Keratinocyte (primary cell): ENCODE results near the gene PGM1. TPM values are rescaled to one million over a fixed set of nuclear protein-coding genes. Genes with fewer than 3 reads are reported as not detected.

Experiments used
- DNase-seq: peaks from one replicate; pipeline ENCODE4 v3.0.0-alpha.2; 2011; ENCODE audit warnings: low read depth, missing footprints, low spot score
- FAIRE-seq: peaks from 2 replicates; lab custom pipeline; 2011; peaks lifted over from hg19 to GRCh38; lab: Jason Lieb, UNC
- H2AFZ ChIP-seq: 2 replicates; pipeline ENCODE4 v1.6.0; 2012; ENCODE audit warnings: low read length, control low read depth, inconsistent platforms; ENCODE audit not compliant: control insufficient read depth
- H3K27ac ChIP-seq: 2 replicates; pipeline ENCODE4 v1.5.1; 2011; ENCODE audit warnings: low read length; ENCODE audit not compliant: control insufficient read depth, insufficient read depth
- H3K27me3 ChIP-seq: 3 replicates; pipeline ENCODE4 v1.6.0; 2011; ENCODE audit warnings: low read length; ENCODE audit not compliant: control insufficient read depth, insufficient read depth; ENCODE audit errors: extremely low read depth
- H3K36me3 ChIP-seq, 2 experiments: 2 replicates in 1 of 2; 3 replicates in 1 of 2; pipeline ENCODE4 v1.5.1; 2011; ENCODE audit warnings: low read length in 2 of 2, mild to moderate bottlenecking in 1 of 2; ENCODE audit not compliant: control insufficient read depth in 2 of 2, insufficient read depth in 2 of 2; ENCODE audit errors: extremely low read depth in 1 of 2
- H3K4me1 ChIP-seq: 3 replicates; pipeline ENCODE4 v1.5.1; 2011; ENCODE audit warnings: low read length; ENCODE audit not compliant: control insufficient read depth, insufficient read depth; ENCODE audit errors: extremely low read depth
- H3K4me2 ChIP-seq: 3 replicates; pipeline ENCODE4 v1.6.0; 2011; ENCODE audit warnings: low read depth, low read length; ENCODE audit not compliant: control insufficient read depth, insufficient read depth; ENCODE audit errors: extremely low read depth
- H3K4me3 ChIP-seq, 3 experiments: fragments of 200-600 bp in 1 of 3; sonication (generic) in 1 of 3; 2 replicates in 2 of 3; 3 replicates in 1 of 3; pipeline ENCODE4 v1.5.1; 2011 to 2016; ENCODE audit warnings: low read length in 3 of 3, mild to moderate bottlenecking in 3 of 3, control low read depth in 2 of 3, inconsistent platforms in 1 of 3, low read depth in 1 of 3, mixed read lengths in 1 of 3, mixed run types in 1 of 3, moderate library complexity in 1 of 3; ENCODE audit not compliant: control insufficient read depth in 2 of 3, insufficient read depth in 2 of 3; ENCODE audit errors: extremely low read depth in 1 of 3
- H3K79me2 ChIP-seq: 2 replicates; pipeline ENCODE4 v1.6.0; 2012; ENCODE audit warnings: low read length; ENCODE audit not compliant: control insufficient read depth, insufficient read depth
- H3K9ac ChIP-seq: 3 replicates; pipeline ENCODE4 v1.6.0; 2011; ENCODE audit warnings: low read length; ENCODE audit not compliant: control insufficient read depth, insufficient read depth; ENCODE audit errors: extremely low read depth
- H3K9me1 ChIP-seq: 3 replicates; pipeline ENCODE4 v1.6.0; 2011; ENCODE audit warnings: low read length; ENCODE audit not compliant: control insufficient read depth, insufficient read depth; ENCODE audit errors: extremely low read depth
- H3K9me3 ChIP-seq: 2 replicates; pipeline ENCODE4 v1.5.1; 2012; ENCODE audit warnings: low read depth, low read length; ENCODE audit not compliant: control insufficient read depth
- H4K20me1 ChIP-seq: 3 replicates; pipeline ENCODE4 v1.6.0; 2011; ENCODE audit warnings: low read length; ENCODE audit not compliant: control insufficient read depth, insufficient read depth; ENCODE audit errors: extremely low read depth
- CTCF ChIP-seq, 3 experiments: IDR thresholded peaks in 1 of 3; conservative IDR thresholded peaks in 1 of 3; optimal IDR thresholded peaks in 1 of 3; 2 replicates in 2 of 3; 3 replicates in 1 of 3; pipeline versions ENCODE3 to v1.5.1; 2011; ENCODE audit warnings: low read length in 3 of 3, mild to moderate bottlenecking in 3 of 3, moderate library complexity in 2 of 3, control low read depth in 1 of 3, inconsistent platforms in 1 of 3; ENCODE audit not compliant: insufficient read depth in 2 of 3; ENCODE audit errors: extremely low read depth in 1 of 3
- EZH2 ChIP-seq: IDR thresholded peaks from one replicate; pipeline ENCODE4 v1.6.1; 2012; ENCODE audit warnings: inconsistent platforms, mild to moderate bottlenecking, low read length, moderate library complexity
- dilution Hi-C: fragments of 300-500 bp; cut with MboI; formaldehyde crosslinking; loops from one replicate; pipeline ENCODE4 v1.7.0; 2020; ENCODE audit warnings: low sequenced_read_pairs; ENCODE audit not compliant: extremely low pct_ligation_motif_present
- polyA plus RNA-seq, 5 experiments: library from polyadenylated mRNA; depleted of rRNA in 3 of 5; stranded (reverse) in 3 of 5; stranded (forward) in 1 of 5; unstranded in 1 of 5; fragments of >200 nt; gene quantifications; 1 replicate in 1 of 5; 2 replicates in 3 of 5; 3 replicates in 1 of 5; pipeline versions ENCODE4 v1.2.1 to v1.2.3, GENCODE V29; 2011 to 2012; ENCODE audit warnings: missing spikeins in 2 of 5, low read depth in 1 of 5, low replicate concordance in 1 of 5

The PGM1 gene
- polyA plus RNA-seq, 1 donor (not counting 4 experiments of a cell fraction or from before 2014, with no cell fraction given), result 38.9 TPM

GRCh38 chr1:63665824-63666223 is 72.6 kb downstream of the PGM1 start:
- no peak overlapping the region for H3K27ac ChIP-seq
- H3K4me1 ChIP-seq, result peaks cover 55% of the 10 kb centered on the region

DNA sequence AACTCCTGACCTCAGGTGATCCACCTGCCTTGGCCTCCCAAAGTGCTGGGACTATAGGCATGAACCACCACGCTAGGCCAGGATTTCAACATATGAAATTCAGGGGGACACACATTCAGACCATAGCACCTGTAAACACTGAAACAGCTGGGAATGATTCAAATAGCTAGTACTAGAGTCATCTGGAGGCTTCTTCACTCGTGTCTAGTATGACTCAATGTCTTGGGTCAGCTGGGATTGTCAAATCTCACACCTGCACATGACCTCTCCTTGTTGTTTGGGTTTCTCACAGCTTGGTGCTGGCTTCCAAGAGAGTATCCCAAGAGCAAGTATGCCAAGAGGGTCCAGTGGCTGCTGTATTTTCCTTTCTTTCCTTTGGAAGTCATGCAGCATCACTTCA is 75.1 kb downstream of the PGM1 start:
- Histone ChIP-seq H3K36me3 (no peaks in the 10 kb centered on the region), H3K9me3 (peaks cover 4% of the 10 kb centered on the region), H3K9me1 (no peaks in the 10 kb centered on the region), H3K79me2 (no peaks in the 10 kb centered on the region), H3K27ac (no peak overlapping the region), H3K4me1 (peaks cover 31% of the 10 kb centered on the region), H3K9ac (no peak overlapping the region), H3K27me3 (no peaks in the 10 kb centered on the region), H4K20me1 (no peaks in the 10 kb centered on the region), H3K4me2 (no peak overlapping the region), H2AFZ (no peak overlapping the region), H3K4me3 (no peak overlapping the region)
- dilution Hi-C loops, result no loop called here
- DNase-seq, result no peak
- no peak for FAIRE-seq
- TF ChIP-seq EZH2 (no peak), CTCF (optimal IDR thresholded peaks at IDR 0.05 in 1 of 3, IDR thresholded peaks at IDR 0.05 in 1 of 3, conservative IDR thresholded peaks at IDR 0.05 in 1 of 3; ENCODE audit: extremely low read depth in 1 of 3, insufficient read depth in 2 of 3, low read length in 3 of 3) (no peak)

More at GRCh38 chr1:63665824-63666223, 72.6 kb downstream of the PGM1 start:
- H4K20me1 ChIP-seq, result no peaks in the 10 kb centered on the region
- no peaks in the 10 kb centered on the region for H3K27me3 ChIP-seq
- H3K9me1 ChIP-seq, result no peaks in the 10 kb centered on the region
- no peak overlapping the region for H3K4me2 ChIP-seq
- no peaks in the 10 kb centered on the region for H3K79me2 ChIP-seq
- no peak for FAIRE-seq
- H3K9me3 ChIP-seq, result peaks cover 4% of the 10 kb centered on the region
- H3K9ac ChIP-seq, result no peak overlapping the region
- TF ChIP-seq CTCF (optimal IDR thresholded peaks at IDR 0.05 in 1 of 3, IDR thresholded peaks at IDR 0.05 in 1 of 3, conservative IDR thresholded peaks at IDR 0.05 in 1 of 3; ENCODE audit: extremely low read depth in 1 of 3, insufficient read depth in 2 of 3, low read length in 3 of 3), result no peak
- TF ChIP-seq EZH2, result no peak
- dilution Hi-C loops, result no loop called here
- DNase-seq, result no peak
- no peak overlapping the region for H2AFZ ChIP-seq
- H3K36me3 ChIP-seq, result no peaks in the 10 kb centered on the region
- no peak overlapping the region for H3K4me3 ChIP-seq
